KMS-11 (cell line): ENCODE results near the gene RGS3.

Experiments used
- H2AFZ ChIP-seq: fragments of 200-600 bp; sonication (generic); 2 replicates; pipeline ENCODE4 v1.6.1; 2016; ENCODE audit warnings: antibody characterized with exemption, mixed run types, low read depth
- H3K27ac ChIP-seq: fragments of 200-600 bp; sonication (generic); 2 replicates; pipeline ENCODE4 v1.6.1; 2016; ENCODE audit warnings: mild to moderate bottlenecking, mixed run types
- H3K27me3 ChIP-seq: fragments of 200-600 bp; sonication (generic); 2 replicates; pipeline ENCODE4 v1.6.1; 2017; ENCODE audit warnings: mild to moderate bottlenecking, low read depth, mixed run types, moderate library complexity; ENCODE audit not compliant: insufficient read depth
- H3K36me3 ChIP-seq: fragments of 200-600 bp; sonication (generic); 2 replicates; pipeline ENCODE4 v1.6.1; 2017; ENCODE audit warnings: mild to moderate bottlenecking, mixed run types; ENCODE audit not compliant: insufficient read depth
- H3K4me1 ChIP-seq: fragments of 200-600 bp; sonication (generic); 2 replicates; pipeline ENCODE4 v1.6.1; 2016; ENCODE audit warnings: mild to moderate bottlenecking, low read depth, mixed run types; ENCODE audit not compliant: poor library complexity, severe bottlenecking
- H3K4me2 ChIP-seq: fragments of 200-600 bp; sonication (generic); 2 replicates; pipeline ENCODE4 v1.7.0; 2016; ENCODE audit warnings: mild to moderate bottlenecking, mixed run types
- H3K4me3 ChIP-seq: fragments of 200-600 bp; sonication (generic); IDR thresholded peaks from 2 replicates; pipeline ENCODE4 v1.6.1; 2017; ENCODE audit warnings: low read depth, low read length, mixed read lengths; ENCODE audit not compliant: insufficient read depth
- H3K79me2 ChIP-seq: fragments of 200-600 bp; sonication (generic); 2 replicates; pipeline ENCODE4 v1.6.1; 2016; ENCODE audit warnings: low read depth, mixed run types; ENCODE audit not compliant: insufficient read depth
- H3K9ac ChIP-seq: fragments of 200-600 bp; sonication (generic); 2 replicates; pipeline ENCODE4 v1.6.1; 2016; ENCODE audit warnings: mild to moderate bottlenecking, mixed run types
- H4K20me1 ChIP-seq: fragments of 200-600 bp; sonication (generic); 2 replicates; pipeline ENCODE4 v1.6.1; 2016; ENCODE audit warnings: mild to moderate bottlenecking, mixed run types; ENCODE audit not compliant: insufficient read depth
- TF ChIP-seq, protein P1 (sequence below): fragments of 200-600 bp; sonication (generic); conservative IDR thresholded peaks from 2 replicates; pipeline ENCODE4 v1.6.1; 2017; ENCODE audit warnings: low read depth, mild to moderate bottlenecking, antibody characterized with exemption, low read length, moderate library complexity, mixed read lengths

RGS3 gene

DNA sequence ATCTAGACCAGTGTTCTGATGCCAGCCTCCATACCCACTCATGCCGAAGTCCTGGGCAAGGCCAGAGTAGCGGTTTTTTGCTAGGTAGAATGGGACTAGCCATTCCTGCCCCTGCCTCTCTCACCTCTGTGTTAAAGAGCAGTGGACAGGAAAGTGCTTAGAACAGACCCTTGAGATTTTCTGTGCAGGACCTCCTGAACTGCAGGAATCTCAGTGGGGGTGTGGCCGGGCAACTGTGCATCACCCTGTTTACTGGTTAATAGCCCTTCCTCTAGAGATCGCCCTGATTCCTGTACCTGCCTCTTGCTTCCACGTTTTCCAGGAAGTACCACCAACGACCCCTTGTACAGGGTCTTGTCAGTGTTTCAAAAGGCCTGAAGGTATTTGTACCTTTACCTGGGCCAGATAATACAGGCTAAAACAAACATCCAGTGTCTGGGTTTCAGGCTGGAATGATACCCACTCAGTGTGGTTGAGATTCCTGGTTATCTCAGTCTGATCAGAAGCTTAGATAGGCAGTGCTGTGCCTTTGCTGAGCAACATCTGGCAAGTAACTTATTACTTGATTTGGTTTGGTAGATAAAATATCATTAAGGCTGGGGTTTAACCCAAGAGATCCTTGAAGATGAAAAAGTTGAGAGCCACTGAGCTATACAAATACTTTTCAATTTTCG lies 65.9 kb downstream of the RGS3 start:
- Histone ChIP-seq H3K27me3 (no peaks in the 10 kb centered on the region), H3K27ac (no peak overlapping the region), H3K79me2 (no peaks in the 10 kb centered on the region; the same call in 1 of the 2 replicates), H2AFZ (no peak overlapping the region), H3K4me3 (no peak overlapping the region), H4K20me1 (no peaks in the 10 kb centered on the region), H3K4me1 (peaks cover 30% of the 10 kb centered on the region), H3K9ac (no peak overlapping the region), H3K36me3 (no peaks in the 10 kb centered on the region), H3K4me2 (no peak overlapping the region)
- TF ChIP-seq, protein P1, sequence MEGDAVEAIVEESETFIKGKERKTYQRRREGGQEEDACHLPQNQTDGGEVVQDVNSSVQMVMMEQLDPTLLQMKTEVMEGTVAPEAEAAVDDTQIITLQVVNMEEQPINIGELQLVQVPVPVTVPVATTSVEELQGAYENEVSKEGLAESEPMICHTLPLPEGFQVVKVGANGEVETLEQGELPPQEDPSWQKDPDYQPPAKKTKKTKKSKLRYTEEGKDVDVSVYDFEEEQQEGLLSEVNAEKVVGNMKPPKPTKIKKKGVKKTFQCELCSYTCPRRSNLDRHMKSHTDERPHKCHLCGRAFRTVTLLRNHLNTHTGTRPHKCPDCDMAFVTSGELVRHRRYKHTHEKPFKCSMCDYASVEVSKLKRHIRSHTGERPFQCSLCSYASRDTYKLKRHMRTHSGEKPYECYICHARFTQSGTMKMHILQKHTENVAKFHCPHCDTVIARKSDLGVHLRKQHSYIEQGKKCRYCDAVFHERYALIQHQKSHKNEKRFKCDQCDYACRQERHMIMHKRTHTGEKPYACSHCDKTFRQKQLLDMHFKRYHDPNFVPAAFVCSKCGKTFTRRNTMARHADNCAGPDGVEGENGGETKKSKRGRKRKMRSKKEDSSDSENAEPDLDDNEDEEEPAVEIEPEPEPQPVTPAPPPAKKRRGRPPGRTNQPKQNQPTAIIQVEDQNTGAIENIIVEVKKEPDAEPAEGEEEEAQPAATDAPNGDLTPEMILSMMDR: no peak

DNA sequence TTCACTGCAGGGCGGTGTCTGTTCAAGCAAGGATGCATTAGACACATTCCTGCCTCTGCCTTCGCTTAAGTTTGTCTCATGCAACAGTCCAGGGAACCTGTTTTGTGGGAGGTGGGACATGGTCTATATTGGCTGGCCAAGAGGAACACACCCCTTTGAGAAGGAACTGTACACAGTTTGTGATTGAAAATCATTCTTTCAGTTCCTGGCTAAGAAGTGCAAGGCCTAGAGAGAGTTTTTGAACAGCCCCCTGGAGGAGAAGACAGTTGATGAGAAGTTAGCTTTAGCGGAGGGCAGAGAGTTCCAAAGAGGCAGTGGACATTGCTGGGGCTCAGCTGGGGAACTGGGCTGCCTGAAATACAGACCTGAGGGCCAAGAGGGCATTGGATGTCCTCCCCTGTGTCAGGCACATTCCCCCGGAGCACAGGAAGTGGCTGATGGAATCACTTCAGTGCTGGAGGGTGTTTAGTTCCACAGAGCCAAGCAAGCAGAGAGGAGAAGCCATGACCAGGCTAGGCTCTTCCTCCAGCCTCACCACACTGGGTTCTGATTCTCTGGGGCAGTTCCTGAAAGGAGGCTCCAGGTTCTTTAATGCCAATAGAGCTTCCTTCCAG lies 66.6 kb downstream of the RGS3 start:
- Histone ChIP-seq H3K27ac (no peak overlapping the region), H2AFZ (no peak overlapping the region), H3K4me1 (peaks cover 23% of the 10 kb centered on the region), H3K36me3 (no peaks in the 10 kb centered on the region), H4K20me1 (no peaks in the 10 kb centered on the region), H3K79me2 (no peaks in the 10 kb centered on the region; the same call in 1 of the 2 replicates), H3K9ac (no peak overlapping the region), H3K27me3 (no peaks in the 10 kb centered on the region), H3K4me2 (no peak overlapping the region), H3K4me3 (no peak overlapping the region)
- TF ChIP-seq, protein P1: no peak

DNA sequence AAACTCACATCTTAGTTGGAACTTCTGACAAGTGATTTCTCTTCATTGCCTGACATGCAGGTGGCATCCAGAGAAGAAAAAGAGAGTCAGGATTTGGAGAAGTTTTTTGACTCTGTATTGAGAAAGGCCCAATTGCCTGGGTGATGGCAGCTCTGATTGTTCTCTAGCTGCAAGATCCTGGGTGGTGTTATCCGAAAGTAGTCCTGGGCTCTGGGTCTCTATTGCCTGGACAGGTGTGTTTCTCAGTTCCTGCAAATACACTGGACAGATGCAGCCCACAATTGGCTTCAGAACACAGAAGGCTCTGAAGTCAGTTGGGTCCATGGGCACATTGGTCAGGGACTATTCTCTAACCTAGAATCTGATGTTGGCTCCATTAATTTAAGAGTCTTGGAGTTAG lies 67.4 kb downstream of the RGS3 start:
- no peak overlapping the region for H3K27ac ChIP-seq
- no peaks in the 10 kb centered on the region for H3K36me3 ChIP-seq
- no peaks in the 10 kb centered on the region for H3K27me3 ChIP-seq
- H2AFZ ChIP-seq: no peak overlapping the region
- peaks cover 15% of the 10 kb centered on the region for H3K4me1 ChIP-seq
- H4K20me1 ChIP-seq: no peaks in the 10 kb centered on the region
- TF ChIP-seq, protein P1: no peak
- no peak overlapping the region for H3K4me3 ChIP-seq
- no peak overlapping the region for H3K9ac ChIP-seq
- H3K4me2 ChIP-seq: no peak overlapping the region
- no peaks in the 10 kb centered on the region; the same call in 1 of the 2 replicates for H3K79me2 ChIP-seq

DNA sequence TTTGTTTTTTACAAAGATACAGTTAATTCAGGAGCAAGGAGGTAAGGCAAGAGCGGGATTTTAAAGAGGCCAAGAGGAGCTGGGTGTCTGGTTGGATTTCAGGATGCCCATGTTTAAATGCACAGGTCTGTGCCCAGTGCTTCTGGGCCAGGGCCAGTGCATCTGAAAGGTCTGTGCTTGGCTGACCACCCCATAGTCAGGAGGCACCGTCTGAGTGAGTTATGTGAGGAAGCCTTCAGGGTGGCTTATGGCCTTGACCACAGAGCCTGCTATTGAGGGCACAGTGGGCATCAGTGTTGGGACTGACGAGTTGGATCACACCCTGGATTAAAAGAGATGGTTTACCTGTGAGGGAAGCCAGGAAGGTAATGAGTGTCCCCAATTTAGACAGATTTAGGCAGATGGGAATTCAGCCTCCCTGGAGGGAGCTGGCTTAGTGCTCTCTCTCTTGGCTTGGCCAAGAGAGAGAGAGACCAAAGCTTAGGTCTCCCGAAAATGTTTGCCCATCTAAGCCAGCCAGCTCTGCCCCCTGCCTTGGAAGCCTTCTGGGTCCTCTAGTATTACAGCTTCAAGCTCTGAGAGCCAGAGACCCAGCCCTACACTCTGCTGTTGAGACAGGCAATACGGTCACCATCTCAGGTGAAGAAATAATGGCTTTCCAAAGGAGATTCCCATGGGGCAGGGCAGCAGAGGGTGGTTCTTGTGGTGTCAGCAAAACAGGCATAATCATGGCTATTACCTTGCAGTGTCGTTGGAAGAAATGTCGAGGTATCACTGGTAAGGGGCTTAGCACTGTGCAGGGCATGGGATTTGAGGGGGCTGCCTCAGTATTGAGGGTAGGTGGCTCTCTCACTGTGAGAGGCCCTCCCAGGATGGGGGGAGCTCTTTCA lies 68.6 kb downstream of the RGS3 start:
- H3K4me3 ChIP-seq: no peak overlapping the region
- no peaks in the 10 kb centered on the region for H4K20me1 ChIP-seq
- no peak overlapping the region for H3K4me2 ChIP-seq
- no peak overlapping the region for H3K9ac ChIP-seq
- H3K36me3 ChIP-seq: no peaks in the 10 kb centered on the region
- no peak overlapping the region for H2AFZ ChIP-seq
- H3K27ac ChIP-seq: no peak overlapping the region
- H3K27me3 ChIP-seq: no peaks in the 10 kb centered on the region
- no peaks in the 10 kb centered on the region for H3K79me2 ChIP-seq
- TF ChIP-seq, protein P1: no peak
- H3K4me1 ChIP-seq: peaks cover 7% of the 10 kb centered on the region
